ENCODE data around the gene KIFC3.

- no peak for TF ChIP-seq CTCF (IDR thresholded peaks at IDR 0.05; ENCODE audit: insufficient read depth, low read depth, low read length)
- TF ChIP-seq EZH2 (IDR thresholded peaks at IDR 0.05; ENCODE audit: insufficient read depth, low read length): no peak
Measured at GRCh38 chr16:57749856-57750452, 52.3 kb downstream of the KIFC3 start.
